ENCODE data around the gene CSGALNACT2. TPM values are rescaled to one million over a fixed set of nuclear protein-coding genes. Genes with fewer than 3 reads are reported as not detected.

The CSGALNACT2 gene
- total RNA-seq, 2 experiments from 2014 or later = 36.2 to 41.0 TPM

GRCh38 chr10:43230909-43231522, 92.8 kb downstream of the CSGALNACT2 start:
- CTCF ChIA-PET = interaction anchor here (0.9 to 2.1 kb wide), 4 partner anchors 18 to 35 kb away, joined by 3 to 7 read pairs (median 4); no protein-coding TSS in a partner anchor
- POLR2A ChIA-PET = no interaction called here

GRCh38 chr10:43231523-43232078, 93.4 kb downstream of the CSGALNACT2 start:
- peaks cover 24% of the 10 kb centered on the region for H3K27me3 Mint-ChIP-seq
- CTCF ChIA-PET = interaction anchor here (0.9 to 2.1 kb wide), 2 partner anchors 18 to 27 kb away, joined by 3 to 7 read pairs; no protein-coding TSS in a partner anchor

More at GRCh38 chr10:43230909-43231522, 92.8 kb downstream of the CSGALNACT2 start:
- DNase-seq = no peak
- Mint-ChIP-seq H3K9me3 (no peaks in the 10 kb centered on the region), H3K4me3 (no peak overlapping the region), H3K27ac (peak overlapping the region; percentile 74), H3K4me1 (peaks cover 40% of the 10 kb centered on the region), H3K36me3 (ENCODE audit: low read depth) (no peaks in the 10 kb centered on the region), H3K27me3 (peaks cover 26% of the 10 kb centered on the region)

GRCh38 chr10:43233601-43234430, 95.6 kb downstream of the CSGALNACT2 start:
- Mint-ChIP-seq H3K4me1 (peaks cover 28% of the 10 kb centered on the region), H3K27ac (no peak overlapping the region), H3K9me3 (no peaks in the 10 kb centered on the region), H3K36me3 (ENCODE audit: low read depth) (no peaks in the 10 kb centered on the region), H3K27me3 (peaks cover 11% of the 10 kb centered on the region), H3K4me3 (no peak overlapping the region)
- POLR2A ChIA-PET = no interaction called here
- no peak for DNase-seq
- CTCF ChIA-PET = interaction anchor here (0.9 to 1.0 kb wide), 2 partner anchors 30 to 32 kb away, joined by 3 read pairs; no protein-coding TSS in a partner anchor

More at GRCh38 chr10:43231523-43232078, 93.4 kb downstream of the CSGALNACT2 start:
- Mint-ChIP-seq H3K4me3 (no peak overlapping the region), H3K4me1 (peaks cover 35% of the 10 kb centered on the region), H3K9me3 (no peaks in the 10 kb centered on the region), H3K27ac (peak overlapping the region; percentile 74), H3K36me3 (ENCODE audit: low read depth) (no peaks in the 10 kb centered on the region)
- peak; percentile 63 for DNase-seq
- POLR2A ChIA-PET = no interaction called here

- Mint-ChIP-seq H3K4me3 (no peak overlapping the region), H3K9me3 (peaks cover 2% of the 10 kb centered on the region), H3K27me3 (peaks cover 14% of the 10 kb centered on the region), H3K4me1 (peaks cover 25% of the 10 kb centered on the region), H3K27ac (no peak overlapping the region), H3K36me3 (ENCODE audit: low read depth) (no peaks in the 10 kb centered on the region)
- ChIA-PET POLR2A (no interaction called here), CTCF (interaction anchor here (2.0 kb wide), 1 partner anchor 15 kb away, joined by 4 read pairs; no protein-coding TSS in a partner anchor)
- no peak for DNase-seq
Measured at GRCh38 chr10:43234471-43235041, 96.3 kb downstream of the CSGALNACT2 start.

Other genes with a start within 250 kb of the CSGALNACT2 start
- under 1 TPM; 0.10 TPM for gene RET, start 61.4 kb upstream of the CSGALNACT2 start, total RNA-seq
- 1 to 10 TPM; 1.6 to 2.3 TPM for gene RASGEF1A, start 128.6 kb downstream of the CSGALNACT2 start, total RNA-seq
- gene FXYD4, start 233.2 kb downstream of the CSGALNACT2 start, total RNA-seq = not detected

All from activated CD4-positive, alpha-beta T cell treated with anti-CD3 and anti-CD28 coated beads, Interleukin-2, amount 10 ng/mL, durations not matched to agents 7 days and 5 days (primary cell).